Right lobe of liver (tissue), 6 donors: ENCODE data around the gene TENM4. TPM values are rescaled to one million over a fixed set of nuclear protein-coding genes. Genes with fewer than 3 reads are reported as not detected.

ENCODE experiments used
- ATAC-seq, 4 donors: fragments of 200-7000 bp; cut with Tn5 transposase; one replicate each; pipeline ENCODE4 v1.9.1; 2020; ENCODE audit warnings: mild to moderate bottlenecking in 4 of 4, moderate library complexity in 4 of 4
- DNase-seq, 3 donors: peaks; one replicate each; pipeline ENCODE4 v3.0.0-alpha.2; 2020
- H3K27ac ChIP-seq, 3 donors: fragments of 200-600 bp; one replicate each; pipeline ENCODE4 v1.8.0; 2022
- H3K27me3 ChIP-seq, 2 donors: fragments of 200-600 bp; one replicate each; pipeline ENCODE4 v1.8.0; 2022
- H3K36me3 ChIP-seq, 4 donors: fragments of 200-600 bp; sonication (generic) in 1 of 4; one replicate each; pipeline versions ENCODE4 v1.5.1 to v1.8.0; 2017 to 2022; ENCODE audit warnings: control low read depth in 1 of 4
- H3K4me1 ChIP-seq, 4 donors: fragments of 200-600 bp; sonication (generic) in 1 of 4; one replicate each; pipeline versions ENCODE4 v1.5.1 to v1.8.0; 2017 to 2022; ENCODE audit warnings: control low read depth in 1 of 4
- H3K4me3 ChIP-seq, 3 donors: fragments of 200-600 bp; one replicate each; pipeline ENCODE4 v1.8.0; 2022
- H3K9me3 ChIP-seq, 4 donors: fragments of 200-600 bp; sonication (generic) in 1 of 4; one replicate each; pipeline versions ENCODE4 v1.5.1 to v1.8.0; 2017 to 2022; ENCODE audit warnings: control low read depth in 1 of 4
- CTCF ChIP-seq, 4 donors: fragments of 200-600 bp in 3 of 4; fragments of 450-650 bp in 1 of 4; IDR thresholded peaks; one replicate each; pipeline versions ENCODE4 v1.5.1 to v1.8.0; 2016 to 2022; ENCODE audit warnings: antibody characterized with exemption in 4 of 4, mild to moderate bottlenecking in 2 of 4
- POLR2A ChIP-seq: fragments of 450-650 bp; IDR thresholded peaks from one replicate; pipeline ENCODE4 v1.6.1; 2017; ENCODE audit warnings: antibody characterized with exemption, mild to moderate bottlenecking
- WGBS: methylation state at CpG from one replicate; pipeline ENCODE4 v1.1.6; 2018; ENCODE audit warnings: low coverage, low lambda C conversion rate; ENCODE audit not compliant: insufficient coverage; ENCODE audit errors: missing lambda C conversion rate; 5-methylcytosine and 5-hydroxymethylcytosine counted together
- intact Hi-C, 2 donors: fragments of 100-400 bp; cut with DNase I; formaldehyde crosslinking; loops; one replicate each; pipeline versions ENCODE4 v1.11.2 to v1.14.1; 2022
- total RNA-seq, 6 experiments: library from RNA; depleted of rRNA in 2 of 6; stranded (reverse); fragments of >200 nt in 2 of 6; fragmentation: NEBNext Ultra II Directional in 3 of 6; extraction: Animal tissue kit (Norgen Biotek cat#: 25700) in 3 of 6; gene quantifications; one replicate each; pipeline versions ENCODE4 v1.1.0 to v1.2.4, GENCODE V29; 2016 to 2023
- donor health status: DM: no; HTN: yes; CAD: no.
- donor health status: DM: no; HTN: no; CAD: no.
- donor health status: DM: no; HTN: no; CAD: no.
- donor health status: DM: no; HTN: yes; CAD: no.
- donor health status: DM: no; HTN: yes; CAD: no.

TENM4 gene
- total RNA-seq, 6 experiments from 2014 or later = 0.04 to 0.58 (median 0.14) TPM; not detected in 2

- 0% methylated on average over 1 of the region's 1 CpG for WGBS
- H3K9me3 ChIP-seq = no peaks in the 10 kb centered on the region
- no peak overlapping the region for H3K4me3 ChIP-seq
Measured at GRCh38 chr11:79428406-79428805, 12.4 kb downstream of the TENM4 start.

GRCh38 chr11:79427611-79428327 lies 13.1 kb downstream of the TENM4 start:
- Histone ChIP-seq H3K9me3 (no peaks in the 10 kb centered on the region), H3K4me3 (no peak overlapping the region), H3K36me3 (no peaks in the 10 kb centered on the region), H3K27ac (no peak overlapping the region), H3K4me1 (no peaks in the 10 kb centered on the region), H3K27me3 (no peaks in the 10 kb centered on the region)
- WGBS = 75% methylated on average over 5 of the region's 5 CpGs
- intact Hi-C loops = no loop called here
- ATAC-seq (no peak), DNase-seq (no peak)
- TF ChIP-seq POLR2A (no peak), CTCF (IDR thresholded peaks at IDR 0.05) (no peak)

More at GRCh38 chr11:79428406-79428805, 12.4 kb downstream of the TENM4 start:
- Histone ChIP-seq H3K36me3 (no peaks in the 10 kb centered on the region), H3K4me1 (no peaks in the 10 kb centered on the region), H3K27me3 (no peaks in the 10 kb centered on the region), H3K27ac (no peak overlapping the region)
- no peak for TF ChIP-seq CTCF (IDR thresholded peaks at IDR 0.05)
- no peak for ATAC-seq
- intact Hi-C loops = no loop called here
- no peak for DNase-seq

DNA sequence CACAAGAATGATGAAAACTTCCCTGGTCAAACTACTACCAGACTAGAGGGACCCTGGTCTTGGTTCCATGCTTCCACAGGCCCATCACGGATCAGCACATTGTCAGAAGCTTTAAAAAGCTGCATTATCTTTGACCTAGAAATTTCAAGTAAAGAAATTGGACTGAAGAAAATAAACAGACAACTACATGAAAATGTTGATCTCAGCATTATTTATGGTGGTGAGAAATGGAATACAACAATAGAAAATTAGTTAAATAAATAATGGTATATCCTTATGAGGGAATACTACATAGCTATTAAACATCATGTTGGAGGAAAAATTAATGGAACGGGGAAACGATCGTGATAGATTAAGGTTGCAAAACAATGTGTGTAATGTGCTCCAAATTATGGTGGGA lies 13.7 kb downstream of the TENM4 start:
- H3K9me3 ChIP-seq = no peaks in the 10 kb centered on the region
- no peaks in the 10 kb centered on the region for H3K36me3 ChIP-seq
- no peak overlapping the region for H3K27ac ChIP-seq
- ATAC-seq (no peak), DNase-seq (no peak)
- no peaks in the 10 kb centered on the region for H3K27me3 ChIP-seq
- WGBS = 93% methylated on average over 4 of the region's 4 CpGs
- no peaks in the 10 kb centered on the region for H3K4me1 ChIP-seq
- no peak overlapping the region for H3K4me3 ChIP-seq
- intact Hi-C loops = no loop called here
- TF ChIP-seq CTCF (IDR thresholded peaks at IDR 0.05) (no peak), POLR2A (no peak)

DNA sequence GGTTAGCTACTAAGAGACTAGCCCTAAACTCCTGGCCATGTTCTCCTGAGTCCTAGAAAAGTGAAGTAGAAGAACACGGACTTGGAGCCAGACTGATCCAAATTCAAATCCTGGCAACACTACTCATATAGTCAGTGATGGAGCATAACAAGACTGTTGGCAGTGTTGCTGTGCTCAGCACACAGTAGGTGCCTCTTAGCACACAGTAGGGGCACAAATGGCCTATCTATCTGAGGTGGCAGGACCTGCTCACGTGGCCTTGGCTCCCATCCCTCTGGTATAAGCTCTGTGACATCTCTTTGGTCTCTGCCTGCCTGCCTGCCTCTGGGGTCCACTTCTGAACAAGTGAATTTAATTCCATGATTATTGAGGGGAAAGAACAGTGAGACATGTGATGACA lies 15.4 kb downstream of the TENM4 start:
- Histone ChIP-seq H3K9me3 (no peaks in the 10 kb centered on the region), H3K4me1 (no peaks in the 10 kb centered on the region), H3K4me3 (no peak overlapping the region), H3K36me3 (no peaks in the 10 kb centered on the region), H3K27ac (no peak overlapping the region), H3K27me3 (no peaks in the 10 kb centered on the region)
- 43% methylated on average over 2 of the region's 2 CpGs for WGBS
- intact Hi-C loops = no loop called here
- ATAC-seq (no peak), DNase-seq (no peak)
- no peak for TF ChIP-seq CTCF (IDR thresholded peaks at IDR 0.05)
- TF ChIP-seq POLR2A = no peak
